Activated CD4-positive, alpha-beta T cell treated with anti-CD3 and anti-CD28 coated beads for 36 hours (primary cell): Measurements from ENCODE around the gene CCL20. TPM values are rescaled to one million over a fixed set of nuclear protein-coding genes. Genes with fewer than 3 reads are reported as not detected.
"Not testable (repeated sequence)": the region's sequence is repeated elsewhere in the genome, so short reads cannot be mapped to it uniquely, and the experiment has no call there.

Source experiments
- ATAC-seq: fragments of 200-7000 bp; cut with Tn5 transposase; one replicate; pipeline ENCODE4 v1.10.0; 2021; ENCODE audit warnings: mild to moderate bottlenecking, moderate library complexity
- CTCF ChIA-PET: fragments of 350-600 bp; sonication (Branson Sonifier 250); formaldehyde crosslinking; loops from one replicate; lab custom pipeline; 2021; ENCODE audit warnings: antibody characterized with exemption; lab: Charles Lee
- POLR2A ChIA-PET: fragments of 350-600 bp; sonication (Branson Sonifier 250); formaldehyde crosslinking; loops from one replicate; lab custom pipeline; 2021; ENCODE audit warnings: antibody characterized with exemption, inconsistent platforms; lab: Charles Lee
- DNase-seq: peaks from one replicate; pipeline ENCODE4 v3.0.0-alpha.2; 2020
- H3K27ac Mint-ChIP-seq: one replicate; pipeline ENCODE4 v1.8.0; 2021; ENCODE audit warnings: mixed read lengths
- H3K27me3 Mint-ChIP-seq: one replicate; pipeline ENCODE4 v1.8.0; 2021; ENCODE audit warnings: mixed read lengths
- H3K36me3 Mint-ChIP-seq: one replicate; pipeline ENCODE4 v1.8.0; 2021; ENCODE audit warnings: low read depth, mixed read lengths
- H3K4me1 Mint-ChIP-seq: one replicate; pipeline ENCODE4 v1.8.0; 2021; ENCODE audit warnings: mixed read lengths
- H3K4me3 Mint-ChIP-seq: one replicate; pipeline ENCODE4 v1.8.0; 2021; ENCODE audit warnings: mild to moderate bottlenecking, moderate library complexity, mixed read lengths
- H3K9me3 Mint-ChIP-seq: one replicate; pipeline ENCODE4 v1.8.0; 2021; ENCODE audit warnings: low read depth, mixed read lengths
- intact Hi-C, 2 experiments: fragments of 100-400 bp; cut with DNase I in 1 of 2; cut with micrococcal nuclease in 1 of 2; formaldehyde crosslinking; loops; one replicate each; pipeline versions ENCODE4 v1.14.2 to v1.15.1; 2022 to 2024; cut with DNase I, micrococcal nuclease
- total RNA-seq, 2 experiments: library from RNA; stranded (reverse); gene quantifications; one replicate each; pipeline ENCODE4 v1.2.3, GENCODE V29; 2021

The CCL20 gene
- total RNA-seq, 2 experiments from 2014 or later, result 7.9 to 16.2 TPM

- H3K4me3 Mint-ChIP-seq, result no peak overlapping the region
- peaks cover 8% of the 10 kb centered on the region for H3K27me3 Mint-ChIP-seq
- ATAC-seq (no peak), DNase-seq (no peak)
- POLR2A ChIA-PET, result interaction anchor here (0.6 kb wide), 1 partner anchor 228 kb away, joined by 3 read pairs; no protein-coding TSS in a partner anchor
- no peaks in the 10 kb centered on the region for H3K36me3 Mint-ChIP-seq
- peaks cover 15% of the 10 kb centered on the region for H3K4me1 Mint-ChIP-seq
- CTCF ChIA-PET, result no interaction called here
- intact Hi-C loops, result loop anchor here in 1 of 2 experiments (2.0 kb wide), 1 partner anchor 37 kb away; no protein-coding TSS in a partner anchor
- H3K27ac Mint-ChIP-seq, result no peak overlapping the region
- H3K9me3 Mint-ChIP-seq, result no peaks in the 10 kb centered on the region
Observed at GRCh38 chr2:227781841-227782240, 31.8 kb upstream of the CCL20 start.

- H3K27me3 Mint-ChIP-seq, result peaks cover 14% of the 10 kb centered on the region
- no peaks in the 10 kb centered on the region for H3K9me3 Mint-ChIP-seq
- DNase-seq, result peak; percentile 13
- peaks cover 15% of the 10 kb centered on the region for H3K4me1 Mint-ChIP-seq
- POLR2A ChIA-PET, result interaction anchor here (0.5 kb wide), 1 partner anchor 216 kb away, joined by 3 read pairs; no protein-coding TSS in a partner anchor
- peak overlapping the region; percentile 68 for H3K27ac Mint-ChIP-seq
- intact Hi-C loops, result loop anchor here (1.0 to 2.0 kb wide), 3 partner anchors 8 to 36 kb away; no protein-coding TSS in a partner anchor
- peak; percentile 47 for ATAC-seq
- no peaks in the 10 kb centered on the region for H3K36me3 Mint-ChIP-seq
- peak overlapping the region; percentile 65 for H3K4me3 Mint-ChIP-seq
- CTCF ChIA-PET, result interaction anchor here (0.6 to 2.0 kb wide), 6 partner anchors 9 to 652 kb away, joined by 3 to 13 read pairs (median 4); no protein-coding TSS in a partner anchor
Observed at GRCh38 chr2:227782804-227783203, 30.8 kb upstream of the CCL20 start.

GRCh38 chr2:227783404-227784138 lies 30.1 kb upstream of the CCL20 start:
- Mint-ChIP-seq H3K9me3 (no peaks in the 10 kb centered on the region), H3K4me3 (peak overlapping the region; percentile 65), H3K36me3 (no peaks in the 10 kb centered on the region), H3K4me1 (peaks cover 18% of the 10 kb centered on the region), H3K27me3 (peaks cover 17% of the 10 kb centered on the region), H3K27ac (peak overlapping the region; percentile 68)
- CTCF ChIA-PET, result interaction anchor here (0.6 to 2.0 kb wide), 5 partner anchors 10 to 653 kb away, joined by 3 to 13 read pairs (median 6); no protein-coding TSS in a partner anchor
- peak; percentile 87 for ATAC-seq
- POLR2A ChIA-PET, result no interaction called here
- DNase-seq, result peak; percentile 21
- intact Hi-C loops, result loop anchor here (1.0 to 2.0 kb wide), 3 partner anchors 8 to 35 kb away; no protein-coding TSS in a partner anchor

- CTCF ChIA-PET, result no interaction called here
- POLR2A ChIA-PET, result no interaction called here
- Mint-ChIP-seq H3K36me3 (no peaks in the 10 kb centered on the region), H3K9me3 (no peaks in the 10 kb centered on the region), H3K27ac (no peak overlapping the region), H3K4me1 (peaks cover 19% of the 10 kb centered on the region), H3K4me3 (no peak overlapping the region), H3K27me3 (peaks cover 18% of the 10 kb centered on the region)
- intact Hi-C loops, result no loop called here
- DNase-seq (no peak), ATAC-seq (no peak)
Observed at GRCh38 chr2:227785293-227785692, 28.3 kb upstream of the CCL20 start.

- Mint-ChIP-seq H3K27me3 (peaks cover 16% of the 10 kb centered on the region), H3K36me3 (no peaks in the 10 kb centered on the region), H3K27ac (no peak overlapping the region), H3K9me3 (no peaks in the 10 kb centered on the region), H3K4me1 (peaks cover 10% of the 10 kb centered on the region), H3K4me3 (no peak overlapping the region)
- ATAC-seq, result peak; percentile 42
- ChIA-PET CTCF (interaction anchor here (0.6 kb wide), 1 partner anchor 17 kb away, joined by 4 read pairs; no protein-coding TSS in a partner anchor), POLR2A (no interaction called here)
- DNase-seq, result no peak
- intact Hi-C loops, result no loop called here
Observed at GRCh38 chr2:227788561-227789018, 25.1 kb upstream of the CCL20 start.

- ATAC-seq, result no peak
- Mint-ChIP-seq H3K4me3 (no peak overlapping the region), H3K9me3 (no peaks in the 10 kb centered on the region), H3K27me3 (peaks cover 16% of the 10 kb centered on the region), H3K4me1 (peaks cover 4% of the 10 kb centered on the region), H3K36me3 (no peaks in the 10 kb centered on the region), H3K27ac (no peak overlapping the region)
- no peak for DNase-seq
- ChIA-PET POLR2A (no interaction called here), CTCF (no interaction called here)
- intact Hi-C loops, result no loop called here
Observed at GRCh38 chr2:227789803-227790202, 23.8 kb upstream of the CCL20 start.

GRCh38 chr2:227793148-227793712 lies 20.4 kb upstream of the CCL20 start:
- Mint-ChIP-seq H3K36me3 (no peaks in the 10 kb centered on the region), H3K27ac (no peak overlapping the region), H3K4me1 (peaks cover 4% of the 10 kb centered on the region), H3K27me3 (peaks cover 6% of the 10 kb centered on the region), H3K4me3 (no peak overlapping the region), H3K9me3 (no peaks in the 10 kb centered on the region)
- intact Hi-C loops, result no loop called here
- CTCF ChIA-PET, result interaction anchor here (0.9 kb wide), 1 partner anchor 12 kb away, joined by 4 read pairs; no protein-coding TSS in a partner anchor
- ATAC-seq (no peak), DNase-seq (no peak)
- POLR2A ChIA-PET, result no interaction called here

- H3K4me1 Mint-ChIP-seq, result no peaks in the 10 kb centered on the region
- ATAC-seq, result no peak
- POLR2A ChIA-PET, result no interaction called here
- H3K9me3 Mint-ChIP-seq, result no peaks in the 10 kb centered on the region
- no peak for DNase-seq
- H3K27ac Mint-ChIP-seq, result no peak overlapping the region
- H3K36me3 Mint-ChIP-seq, result no peaks in the 10 kb centered on the region
- intact Hi-C loops, result no loop called here
- CTCF ChIA-PET, result interaction anchor here (0.6 to 1.2 kb wide), 3 partner anchors 10 to 88 kb away, joined by 3 read pairs; no protein-coding TSS in a partner anchor
- no peak overlapping the region for H3K4me3 Mint-ChIP-seq
- peaks cover 4% of the 10 kb centered on the region for H3K27me3 Mint-ChIP-seq
Observed at GRCh38 chr2:227796045-227796711, 17.5 kb upstream of the CCL20 start.

GRCh38 chr2:227796768-227797167 lies 16.9 kb upstream of the CCL20 start:
- H3K27ac Mint-ChIP-seq, H3K9me3 Mint-ChIP-seq, ATAC-seq, H3K27me3 Mint-ChIP-seq, H3K4me3 Mint-ChIP-seq, H3K4me1 Mint-ChIP-seq, H3K36me3 Mint-ChIP-seq, DNase-seq, POLR2A ChIA-PET, intact Hi-C loops: not testable (repeated sequence)
- CTCF ChIA-PET, result interaction anchor here (0.6 to 1.2 kb wide), 2 partner anchors 10 to 31 kb away, joined by 3 read pairs; no protein-coding TSS in a partner anchor

- ChIA-PET POLR2A (no interaction called here), CTCF (interaction anchor here (0.7 kb wide), 1 partner anchor 134 kb away, joined by 3 read pairs; no protein-coding TSS in a partner anchor)
- Mint-ChIP-seq H3K27me3 (peaks cover 6% of the 10 kb centered on the region), H3K4me3 (no peak overlapping the region), H3K27ac (no peak overlapping the region), H3K9me3 (no peaks in the 10 kb centered on the region), H3K4me1 (no peaks in the 10 kb centered on the region), H3K36me3 (no peaks in the 10 kb centered on the region)
- ATAC-seq (no peak), DNase-seq (no peak)
- intact Hi-C loops, result no loop called here
Observed at GRCh38 chr2:227799202-227799601, 14.4 kb upstream of the CCL20 start.

- H3K4me3 Mint-ChIP-seq, result no peak overlapping the region
- peaks cover 5% of the 10 kb centered on the region for H3K27me3 Mint-ChIP-seq
- no peak for ATAC-seq
- H3K36me3 Mint-ChIP-seq, result no peaks in the 10 kb centered on the region
- DNase-seq, result no peak
- H3K4me1 Mint-ChIP-seq, result peaks cover 12% of the 10 kb centered on the region
- H3K9me3 Mint-ChIP-seq, result no peaks in the 10 kb centered on the region
- intact Hi-C loops, result no loop called here
- no peak overlapping the region for H3K27ac Mint-ChIP-seq
- POLR2A ChIA-PET, result no interaction called here
- CTCF ChIA-PET, result interaction anchor here (0.6 kb wide), 1 partner anchor 57 kb away, joined by 3 read pairs; no protein-coding TSS in a partner anchor
Observed at GRCh38 chr2:227802882-227803281, 10.8 kb upstream of the CCL20 start.
